Mesendoderm (in vitro differentiated cells): Measurements from ENCODE around the gene DOK7.

Experiments
- DNase-seq: peaks from one replicate; pipeline ENCODE4 v3.0.0; 2013
- H2AK5ac ChIP-seq: 2 replicates; pipeline ENCODE4 v1.6.1; 2013; ENCODE audit warnings: low read length, inconsistent platforms
- H2BK120ac ChIP-seq: 2 replicates; pipeline ENCODE4 v1.6.1; 2013; ENCODE audit warnings: low read depth, mild to moderate bottlenecking, low read length, moderate library complexity, mixed read lengths
- H2BK15ac ChIP-seq: replicated peaks from 2 replicates; pipeline ENCODE4 v1.6.1; 2013; ENCODE audit warnings: low read depth, mild to moderate bottlenecking, moderate library complexity
- H2BK5ac ChIP-seq: 2 replicates; pipeline ENCODE4 v1.6.1; 2013; ENCODE audit warnings: low read length, inconsistent platforms
- H3K18ac ChIP-seq: 2 replicates; pipeline ENCODE4 v1.6.1; 2013; ENCODE audit warnings: mild to moderate bottlenecking, low read length, mixed read lengths
- H3K23ac ChIP-seq: one replicate; pipeline ENCODE4 v1.6.1; 2013; ENCODE audit warnings: low read length
- H3K27ac ChIP-seq: 2 replicates; pipeline ENCODE4 v1.5.1; 2013; ENCODE audit warnings: low read depth, mild to moderate bottlenecking, inconsistent platforms, low read length, moderate library complexity
- H3K27me3 ChIP-seq: 2 replicates; pipeline ENCODE4 v1.6.1; 2013; ENCODE audit warnings: low read length, control low read depth, mild to moderate bottlenecking, inconsistent platforms; ENCODE audit not compliant: insufficient read depth, poor library complexity
- H3K36me3 ChIP-seq: 2 replicates; pipeline ENCODE4 v1.6.1; 2013; ENCODE audit warnings: low read length, inconsistent platforms; ENCODE audit not compliant: control insufficient read depth, insufficient read depth
- H3K4ac ChIP-seq: one replicate; pipeline ENCODE4 v1.6.1; 2013; ENCODE audit warnings: low read depth, mild to moderate bottlenecking, low read length, moderate library complexity
- H3K4me1 ChIP-seq: 2 replicates; pipeline ENCODE4 v1.6.1; 2013; ENCODE audit warnings: low read depth, low read length, inconsistent platforms; ENCODE audit not compliant: control insufficient read depth
- H3K4me2 ChIP-seq: 2 replicates; pipeline ENCODE4 v1.6.1; 2013; ENCODE audit warnings: low read length
- H3K4me3 ChIP-seq: 2 replicates; pipeline ENCODE4 v1.5.1; 2013; ENCODE audit warnings: mild to moderate bottlenecking, low read length
- H3K56ac ChIP-seq: one replicate; pipeline ENCODE4 v1.6.1; 2013; ENCODE audit warnings: low read length
- H3K79me1 ChIP-seq: 2 replicates; pipeline ENCODE4 v1.6.1; 2013; ENCODE audit warnings: low read length, inconsistent platforms
- H3K79me2 ChIP-seq: 2 replicates; pipeline ENCODE4 v1.6.1; 2013; ENCODE audit warnings: mild to moderate bottlenecking, low read length; ENCODE audit not compliant: control insufficient read depth, insufficient read depth
- H3K9ac ChIP-seq: 2 replicates; pipeline ENCODE4 v1.6.1; 2013; ENCODE audit warnings: low read length, inconsistent platforms
- H4K5ac ChIP-seq: one replicate; pipeline ENCODE4 v1.6.1; 2013; ENCODE audit warnings: low read length
- H4K8ac ChIP-seq: one replicate; pipeline ENCODE4 v1.6.1; 2013; ENCODE audit warnings: low read depth, mild to moderate bottlenecking, control low read depth, low read length, moderate library complexity
- WGBS: extraction: QIAGEN DNeasy Blood & Tissue Kit; methylation state at CpG from one replicate; pipeline ENCODE4 v1.1.7; 2013; ENCODE audit warnings: low lambda C conversion rate, missing lambda C conversion rate; ENCODE audit not compliant: insufficient coverage; ENCODE audit errors: extremely low coverage; 5-methylcytosine and 5-hydroxymethylcytosine counted together

DOK7 gene

GRCh38 chr4:3442460-3442958 is 20.6 kb upstream of the DOK7 start:
- H3K9ac ChIP-seq: no peak overlapping the region
- no peaks in the 10 kb centered on the region for H3K36me3 ChIP-seq
- H3K4ac ChIP-seq: no peak overlapping the region
- H3K79me2 ChIP-seq: no peaks in the 10 kb centered on the region
- no peak overlapping the region for H3K27ac ChIP-seq
- no peaks in the 10 kb centered on the region for H3K27me3 ChIP-seq
- DNase-seq: no peak
- no peak overlapping the region for H4K8ac ChIP-seq
- H2BK5ac ChIP-seq: no peak overlapping the region
- no peak overlapping the region for H3K18ac ChIP-seq
- H3K4me1 ChIP-seq: no peaks in the 10 kb centered on the region
- WGBS: no CpG with 5 or more reads among the region's 14 CpGs
- no peak overlapping the region for H3K23ac ChIP-seq
- no peaks in the 10 kb centered on the region for H3K79me1 ChIP-seq
- no peak overlapping the region for H2AK5ac ChIP-seq
- H2BK120ac ChIP-seq: no peak overlapping the region
- H3K4me2 ChIP-seq: no peak overlapping the region
- no peak overlapping the region for H4K5ac ChIP-seq
- H3K56ac ChIP-seq: no peak overlapping the region
- H3K4me3 ChIP-seq: no peak overlapping the region
- H2BK15ac ChIP-seq: no peak overlapping the region

DNA sequence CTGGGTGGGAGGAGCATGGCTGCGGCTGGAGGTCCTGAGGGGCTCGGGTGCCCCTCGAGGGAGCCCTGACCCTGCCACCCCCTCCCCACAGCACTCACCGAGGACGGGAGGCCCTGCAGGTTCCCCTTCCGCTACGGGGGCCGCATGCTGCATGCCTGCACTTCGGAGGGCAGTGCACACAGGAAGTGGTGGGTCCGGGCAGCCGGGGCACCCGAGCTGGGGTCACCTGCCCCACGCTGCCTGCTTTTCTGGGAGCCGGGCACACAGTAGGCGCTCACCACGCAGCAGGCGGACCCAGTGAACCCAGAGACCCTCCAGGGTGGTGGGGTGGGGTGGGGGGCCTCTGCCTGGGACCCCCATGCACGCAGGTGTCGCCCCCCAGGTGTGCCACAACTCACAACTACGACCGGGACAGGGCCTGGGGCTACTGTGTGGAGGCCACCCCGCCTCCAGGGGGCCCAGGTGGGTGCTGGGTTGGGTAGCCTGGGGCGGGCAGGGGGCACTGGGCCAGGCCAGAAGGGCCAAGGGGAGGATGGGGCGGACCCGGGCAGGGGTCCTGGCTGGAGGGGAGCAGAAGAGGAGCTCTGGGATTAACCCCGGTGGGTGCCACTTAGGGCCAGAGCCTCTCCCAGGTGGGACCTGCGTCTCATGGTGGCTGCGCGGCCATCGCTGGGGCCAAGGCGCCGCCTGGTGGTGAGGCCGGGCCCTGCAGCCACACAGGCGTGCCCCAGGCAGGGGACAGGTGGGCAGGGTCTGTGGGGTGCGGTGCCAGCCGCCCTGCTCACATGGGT is 20.0 kb upstream of the DOK7 start:
- Histone ChIP-seq H3K4me1 (no peaks in the 10 kb centered on the region), H3K27ac (no peak overlapping the region), H3K23ac (no peak overlapping the region), H2BK120ac (no peak overlapping the region), H2AK5ac (no peak overlapping the region), H3K79me1 (no peaks in the 10 kb centered on the region), H4K5ac (no peak overlapping the region), H4K8ac (no peak overlapping the region), H2BK5ac (no peak overlapping the region), H3K4me2 (no peak overlapping the region), H3K4ac (no peak overlapping the region), H3K27me3 (no peaks in the 10 kb centered on the region), H3K79me2 (no peaks in the 10 kb centered on the region), H3K9ac (no peak overlapping the region), H3K18ac (no peak overlapping the region), H2BK15ac (no peak overlapping the region), H3K4me3 (no peak overlapping the region), H3K56ac (no peak overlapping the region), H3K36me3 (no peaks in the 10 kb centered on the region)
- WGBS: no CpG with 5 or more reads among the region's 36 CpGs
- DNase-seq: peak; percentile 53

- Histone ChIP-seq H4K5ac (no peak overlapping the region), H3K79me1 (no peaks in the 10 kb centered on the region), H2BK5ac (no peak overlapping the region), H3K56ac (no peak overlapping the region), H3K4me3 (no peak overlapping the region), H3K4me1 (no peaks in the 10 kb centered on the region), H3K9ac (no peak overlapping the region), H4K8ac (no peak overlapping the region), H3K27me3 (no peaks in the 10 kb centered on the region), H2BK15ac (no peak overlapping the region), H3K79me2 (no peaks in the 10 kb centered on the region), H3K36me3 (no peaks in the 10 kb centered on the region), H2BK120ac (no peak overlapping the region), H3K23ac (no peak overlapping the region), H3K4me2 (no peak overlapping the region), H3K4ac (no peak overlapping the region), H3K18ac (no peak overlapping the region), H2AK5ac (no peak overlapping the region), H3K27ac (no peak overlapping the region)
- WGBS: no CpG with 5 or more reads among the region's 17 CpGs
- no peak for DNase-seq
These were observed 19.3 kb upstream of the DOK7 start for GRCh38 chr4:3443750-3444309.

DNA sequence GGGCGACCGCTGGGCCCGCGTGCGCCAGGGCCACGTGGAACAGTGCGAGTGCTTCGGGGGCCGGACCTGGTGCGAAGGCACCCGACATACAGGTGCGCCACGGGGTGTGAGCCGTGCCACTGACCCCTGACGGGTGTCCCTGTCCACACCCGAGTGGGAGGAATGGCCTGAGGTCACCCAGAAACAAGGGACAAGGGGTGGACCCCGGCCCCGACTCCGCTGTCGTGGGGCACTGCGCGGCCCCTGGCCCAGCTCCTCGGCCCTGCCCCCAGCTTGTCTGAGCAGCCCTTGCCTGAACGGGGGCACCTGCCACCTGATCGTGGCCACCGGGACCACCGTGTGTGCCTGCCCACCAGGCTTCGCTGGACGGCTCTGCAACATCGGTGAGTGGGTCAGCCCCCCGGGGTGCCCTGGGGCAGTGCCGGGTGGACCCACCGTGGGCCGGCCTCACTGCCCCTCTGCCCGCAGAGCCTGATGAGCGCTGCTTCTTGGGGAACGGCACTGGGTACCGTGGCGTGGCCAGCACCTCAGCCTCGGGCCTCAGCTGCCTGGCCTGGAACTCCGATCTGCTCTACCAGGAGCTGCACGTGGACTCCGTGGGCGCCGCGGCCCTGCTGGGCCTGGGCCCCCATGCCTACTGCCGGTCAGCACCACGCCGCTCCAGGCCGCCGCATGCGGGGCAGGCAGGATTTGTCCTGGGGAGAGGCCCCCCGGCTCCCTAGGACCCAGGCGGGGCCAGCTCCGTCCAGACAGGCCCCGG is 18.6 kb upstream of the DOK7 start:
- H3K4ac ChIP-seq: no peak overlapping the region
- no peak overlapping the region for H4K8ac ChIP-seq
- no peak overlapping the region for H2AK5ac ChIP-seq
- no peak overlapping the region for H3K4me2 ChIP-seq
- H3K56ac ChIP-seq: no peak overlapping the region
- no peak overlapping the region for H3K9ac ChIP-seq
- H3K23ac ChIP-seq: no peak overlapping the region
- WGBS: no CpG with 5 or more reads among the region's 56 CpGs
- no peaks in the 10 kb centered on the region for H3K79me1 ChIP-seq
- H3K27me3 ChIP-seq: no peaks in the 10 kb centered on the region
- DNase-seq: no peak
- H2BK5ac ChIP-seq: no peak overlapping the region
- H3K4me3 ChIP-seq: no peak overlapping the region
- no peak overlapping the region for H3K27ac ChIP-seq
- no peak overlapping the region for H3K18ac ChIP-seq
- no peaks in the 10 kb centered on the region for H3K79me2 ChIP-seq
- H3K36me3 ChIP-seq: no peaks in the 10 kb centered on the region
- no peak overlapping the region for H2BK120ac ChIP-seq
- H3K4me1 ChIP-seq: no peaks in the 10 kb centered on the region
- no peak overlapping the region for H4K5ac ChIP-seq
- no peak overlapping the region for H2BK15ac ChIP-seq

DNA sequence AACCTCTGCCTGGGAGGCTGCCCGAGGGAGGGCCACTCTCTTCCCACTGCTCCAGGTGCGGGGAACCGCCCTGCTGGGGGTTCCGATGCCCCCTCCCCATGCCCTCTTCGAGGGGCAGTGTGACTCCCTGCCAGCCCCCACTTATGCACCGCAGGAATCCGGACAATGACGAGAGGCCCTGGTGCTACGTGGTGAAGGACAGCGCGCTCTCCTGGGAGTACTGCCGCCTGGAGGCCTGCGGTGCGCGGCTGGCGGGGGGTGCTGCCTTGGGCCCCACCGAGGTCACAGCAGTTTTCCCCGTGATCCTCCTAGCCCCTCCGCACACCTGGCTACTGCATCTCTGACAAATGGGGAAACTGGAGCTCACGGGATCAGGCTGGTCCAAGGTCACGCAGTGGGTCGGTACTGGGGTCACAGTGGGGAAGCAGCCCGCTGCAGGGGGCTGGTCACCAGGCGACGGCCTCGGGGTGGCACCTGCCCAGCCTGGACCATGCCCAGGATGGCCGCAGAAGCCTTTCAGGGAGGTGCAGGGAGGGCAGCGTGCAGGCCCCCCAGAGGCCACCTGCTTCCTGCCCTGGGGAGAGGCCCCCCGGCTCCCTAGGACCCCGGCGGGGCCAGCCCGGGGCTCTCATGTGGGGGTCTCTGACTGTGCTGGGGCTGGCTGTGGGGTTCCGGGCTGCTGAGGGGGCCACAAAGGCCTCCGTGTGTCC is 17.8 kb upstream of the DOK7 start:
- Histone ChIP-seq H3K4ac (no peak overlapping the region), H3K79me1 (no peaks in the 10 kb centered on the region), H3K18ac (no peak overlapping the region), H3K79me2 (no peaks in the 10 kb centered on the region), H3K9ac (no peak overlapping the region), H2BK120ac (no peak overlapping the region), H3K36me3 (no peaks in the 10 kb centered on the region), H3K4me2 (no peak overlapping the region), H3K56ac (no peak overlapping the region), H3K27me3 (no peaks in the 10 kb centered on the region), H3K23ac (no peak overlapping the region), H4K5ac (no peak overlapping the region), H3K27ac (no peak overlapping the region), H4K8ac (no peak overlapping the region), H2BK5ac (no peak overlapping the region), H3K4me1 (no peaks in the 10 kb centered on the region), H2AK5ac (no peak overlapping the region), H2BK15ac (no peak overlapping the region), H3K4me3 (no peak overlapping the region)
- WGBS: no CpG with 5 or more reads among the region's 34 CpGs
- DNase-seq: no peak
